SK-N-SH (cell line): Measurements from ENCODE around the gene REN. TPM values are rescaled to one million over a fixed set of nuclear protein-coding genes. Genes with fewer than 3 reads are reported as not detected.

Experiments used
- CTCF ChIA-PET: fragments of 300-600, 350-600 bp; formaldehyde crosslinking; extraction: SDS; loops from one replicate; lab custom pipeline; 2021; lab: Yijun Ruan, JAX
- POLR2A ChIA-PET: fragments of 350-600 bp; sonication (Branson Sonifier 250); formaldehyde crosslinking; extraction: SDS; loops from one replicate; lab custom pipeline; 2020; ENCODE audit warnings: antibody characterized with exemption, inconsistent platforms; lab: Yijun Ruan, JAX
- DNase-seq: peaks from one replicate; pipeline ENCODE4 v3.0.0; 2012
- H2AFZ ChIP-seq: fragments of 200-600 bp; sonication (generic); 2 replicates; pipeline ENCODE4 v1.8.1; 2016; ENCODE audit warnings: antibody characterized with exemption, mild to moderate bottlenecking, low read depth
- H3F3A ChIP-seq: fragments of 200-600 bp; sonication (generic); replicated peaks from 2 replicates; pipeline ENCODE3; 2016; ENCODE audit warnings: antibody characterized with exemption, mild to moderate bottlenecking; ENCODE audit not compliant: insufficient read depth
- H3K27ac ChIP-seq, 2 experiments: fragments of 200-500 bp in 1 of 2; fragments of 200-600 bp in 1 of 2; sonication (Bioruptor generic) in 1 of 2; sonication (generic), shearing (Covaris generic) in 1 of 2; 2 replicates each; pipeline versions ENCODE4 v1.5.1 to v1.6.1; 2014 to 2016; ENCODE audit warnings: low read depth in 2 of 2, inconsistent platforms in 1 of 2, low read length in 1 of 2, mild to moderate bottlenecking in 1 of 2, mixed read lengths in 1 of 2
- H3K27me3 ChIP-seq: fragments of 200-600 bp; sonication (generic), shearing (Covaris generic); 2 replicates; pipeline ENCODE4 v1.6.1; 2016; ENCODE audit warnings: mixed run types; ENCODE audit not compliant: insufficient read depth
- H3K36me3 ChIP-seq, 2 experiments: fragments of 200-500 bp in 1 of 2; fragments of 200-600 bp in 1 of 2; sonication (Bioruptor generic) in 1 of 2; sonication (generic) in 1 of 2; replicated peaks in 1 of 2; 2 replicates each; pipeline versions ENCODE3 to v1.5.1; 2014 to 2016; ENCODE audit warnings: low read length in 1 of 2, mild to moderate bottlenecking in 1 of 2; ENCODE audit not compliant: insufficient read depth in 2 of 2, control insufficient read depth in 1 of 2
- H3K4me1 ChIP-seq, 2 experiments: fragments of 200-500 bp in 1 of 2; fragments of 200-600 bp in 1 of 2; sonication (Bioruptor generic) in 1 of 2; sonication (generic), shearing (Covaris generic) in 1 of 2; 2 replicates each; pipeline versions ENCODE4 v1.5.1 to v1.6.1; 2014 to 2016; ENCODE audit warnings: low read depth in 1 of 2, low read length in 1 of 2, mixed run types in 1 of 2; ENCODE audit not compliant: insufficient read depth in 2 of 2, control insufficient read depth in 1 of 2
- H3K4me2 ChIP-seq: fragments of 200-600 bp; sonication (generic), shearing (Covaris generic); 2 replicates; pipeline ENCODE4 v1.6.1; 2017; ENCODE audit warnings: mixed run types
- H3K4me3 ChIP-seq, 2 experiments: fragments of 200-500 bp in 1 of 2; fragments of 200-600 bp in 1 of 2; sonication (Bioruptor generic) in 1 of 2; sonication (generic), shearing (Covaris generic) in 1 of 2; 2 replicates each; pipeline versions ENCODE4 v1.5.1 to v1.8.1; 2014 to 2016; ENCODE audit warnings: low read depth in 2 of 2, inconsistent platforms in 1 of 2, low read length in 1 of 2, mild to moderate bottlenecking in 1 of 2, mixed read lengths in 1 of 2, moderate library complexity in 1 of 2
- H3K79me2 ChIP-seq: fragments of 200-600 bp; sonication (generic); 2 replicates; pipeline ENCODE4 v1.8.1; 2017; ENCODE audit warnings: mild to moderate bottlenecking; ENCODE audit not compliant: insufficient read depth
- H3K9ac ChIP-seq: fragments of 200-600 bp; sonication (generic); 2 replicates; pipeline ENCODE4 v1.6.1; 2017; ENCODE audit warnings: mixed run types
- H3K9me2 ChIP-seq: fragments of 200-600 bp; sonication (generic); 2 replicates; pipeline ENCODE4 v1.6.1; 2017; ENCODE audit warnings: mixed run types
- H3K9me3 ChIP-seq: fragments of 200-600 bp; sonication (generic); 2 replicates; pipeline ENCODE4 v1.6.1; 2017; ENCODE audit warnings: mixed run types, mild to moderate bottlenecking, moderate library complexity
- H4K20me1 ChIP-seq: fragments of 200-600 bp; sonication (generic); 2 replicates; pipeline ENCODE4 v1.6.1; 2017; ENCODE audit warnings: mild to moderate bottlenecking, mixed run types; ENCODE audit not compliant: insufficient read depth
- CHD2 ChIP-seq: fragments of 150-350 bp; IDR thresholded peaks from 2 replicates; pipeline ENCODE4 v1.6.1; 2018; ENCODE audit warnings: low read length; ENCODE audit not compliant: partially characterized antibody
- FOSL2 ChIP-seq: IDR thresholded peaks from 2 replicates; pipeline ENCODE4 v1.4.0; 2012; ENCODE audit warnings: low read depth, mild to moderate bottlenecking, moderate library complexity, borderline replicate concordance
- FOXJ3 ChIP-seq: sonication (generic); formaldehyde crosslinking; IDR thresholded peaks from 2 replicates; pipeline ENCODE4 v1.5.1; 2020; ENCODE audit warnings: mild to moderate bottlenecking, missing genetic modification reagents
- JUND ChIP-seq: IDR thresholded peaks from 2 replicates; pipeline ENCODE4 v1.4.0; 2012
- MXI1 ChIP-seq: IDR thresholded peaks from 2 replicates; pipeline ENCODE4 v1.6.1; 2012; ENCODE audit warnings: mild to moderate bottlenecking, low read depth, low read length, improper control_type of control experiment
- NFIC ChIP-seq: IDR thresholded peaks from 2 replicates; pipeline ENCODE4 v1.4.0; 2012; ENCODE audit warnings: borderline replicate concordance
- POLR2AphosphoS5 ChIP-seq: IDR thresholded peaks from 2 replicates; pipeline ENCODE4 v1.6.1; 2012; ENCODE audit warnings: low read depth, low read length
- RAD21 ChIP-seq: IDR thresholded peaks from 2 replicates; pipeline ENCODE4 v1.6.1; 2012; ENCODE audit warnings: mild to moderate bottlenecking, low read length
- RFX5 ChIP-seq: IDR thresholded peaks from 2 replicates; pipeline ENCODE4 v1.6.1; 2012; ENCODE audit warnings: mild to moderate bottlenecking, improper control_type of control experiment, low read length
- RXRA ChIP-seq: IDR thresholded peaks from 2 replicates; pipeline ENCODE4 v1.4.0; 2012; ENCODE audit warnings: low read depth, mild to moderate bottlenecking, borderline replicate concordance
- SIN3A ChIP-seq: IDR thresholded peaks from 2 replicates; pipeline ENCODE4 v1.6.1; 2012; ENCODE audit warnings: low read depth, mild to moderate bottlenecking, low read length, moderate library complexity, borderline replicate concordance
- TAF1 ChIP-seq: IDR thresholded peaks from 2 replicates; pipeline ENCODE4 v1.6.1; 2012; ENCODE audit warnings: low read depth, mild to moderate bottlenecking, low read length, moderate library complexity, borderline replicate concordance
- WGBS: methylation state at CpG from one replicate; pipeline ENCODE4 v1.1.6; 2017; ENCODE audit warnings: low lambda C conversion rate; 5-methylcytosine and 5-hydroxymethylcytosine counted together
- polyA plus RNA-seq, 3 experiments: library from polyadenylated mRNA; depleted of rRNA; stranded (reverse); fragments of >200 nt; gene quantifications; 2 replicates each; pipeline ENCODE4 v1.2.3, GENCODE V29; 2012
- TF ChIP-seq, protein P1 (sequence below): IDR thresholded peaks from 2 replicates; pipeline ENCODE4 v1.6.1; 2012; ENCODE audit warnings: mild to moderate bottlenecking, low read depth, low read length, moderate library complexity
- TF ChIP-seq, protein P2 (sequence below): fragments of 150-350 bp; IDR thresholded peaks from 2 replicates; pipeline ENCODE4 v1.6.1; 2016; ENCODE audit warnings: mild to moderate bottlenecking, low read depth, low read length
- TF ChIP-seq, protein P3 (sequence below): fragments of 200-600 bp; sonication (generic); IDR thresholded peaks from 2 replicates; pipeline ENCODE4 v1.6.1; 2017; ENCODE audit warnings: antibody characterized with exemption, mild to moderate bottlenecking, moderate library complexity
- TF ChIP-seq, protein P4 (sequence below): IDR thresholded peaks from 2 replicates; pipeline ENCODE4 v1.4.0; 2012; ENCODE audit warnings: low read depth, borderline replicate concordance

Gene REN
- polyA plus RNA-seq, 1 of the 3 experiments (the other 2 are of a cell fraction) = not detected

DNA sequence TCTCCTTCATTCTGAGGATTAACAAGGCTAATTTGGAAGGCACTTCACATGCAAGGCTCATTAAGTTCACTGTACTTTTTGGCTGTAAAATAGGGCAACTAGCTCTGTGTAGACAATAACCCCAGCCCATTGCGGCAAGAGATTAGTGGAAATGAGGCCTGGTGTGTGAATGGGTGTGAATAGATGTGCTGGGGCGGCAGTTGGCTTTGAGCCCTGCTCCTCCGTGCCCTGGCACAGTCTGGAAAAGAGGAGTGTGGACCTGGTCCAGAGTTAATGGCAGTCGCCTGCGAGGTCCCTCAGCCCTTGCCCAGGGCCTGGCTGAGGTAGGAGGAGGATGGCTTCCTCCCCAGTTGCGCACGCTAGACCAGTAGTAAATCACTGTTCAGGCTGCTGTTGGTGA, 25.3 kb upstream of the REN start:
- no peak overlapping the region for H2AFZ ChIP-seq

More for the DNA sequence above, 25.3 kb upstream of the REN start:
- no peak overlapping the region for H3K4me3 ChIP-seq
- 66% methylated on average over 4 of the region's 7 CpGs for WGBS
- no peaks in the 10 kb centered on the region for H3K9me3 ChIP-seq
- no peaks in the 10 kb centered on the region for H3K36me3 ChIP-seq
- no peak overlapping the region for H3K9ac ChIP-seq
- ChIA-PET POLR2A (no interaction called here), CTCF (interaction anchor here (0.8 to 4.9 kb wide), 8 partner anchors 15 to 172 kb away, joined by 3 to 31 read pairs (median 6); partner anchors contain the start of genes GOLT1A and REN)
- H3K9me2 ChIP-seq = no peaks in the 10 kb centered on the region
- no peaks in the 10 kb centered on the region for H3K79me2 ChIP-seq
- no peak overlapping the region for H3K4me2 ChIP-seq
- no peaks in the 10 kb centered on the region; the same call in 1 of the 2 replicates for H3K27me3 ChIP-seq
- H3K27ac ChIP-seq = no peak overlapping the region
- TF ChIP-seq, protein P1, sequence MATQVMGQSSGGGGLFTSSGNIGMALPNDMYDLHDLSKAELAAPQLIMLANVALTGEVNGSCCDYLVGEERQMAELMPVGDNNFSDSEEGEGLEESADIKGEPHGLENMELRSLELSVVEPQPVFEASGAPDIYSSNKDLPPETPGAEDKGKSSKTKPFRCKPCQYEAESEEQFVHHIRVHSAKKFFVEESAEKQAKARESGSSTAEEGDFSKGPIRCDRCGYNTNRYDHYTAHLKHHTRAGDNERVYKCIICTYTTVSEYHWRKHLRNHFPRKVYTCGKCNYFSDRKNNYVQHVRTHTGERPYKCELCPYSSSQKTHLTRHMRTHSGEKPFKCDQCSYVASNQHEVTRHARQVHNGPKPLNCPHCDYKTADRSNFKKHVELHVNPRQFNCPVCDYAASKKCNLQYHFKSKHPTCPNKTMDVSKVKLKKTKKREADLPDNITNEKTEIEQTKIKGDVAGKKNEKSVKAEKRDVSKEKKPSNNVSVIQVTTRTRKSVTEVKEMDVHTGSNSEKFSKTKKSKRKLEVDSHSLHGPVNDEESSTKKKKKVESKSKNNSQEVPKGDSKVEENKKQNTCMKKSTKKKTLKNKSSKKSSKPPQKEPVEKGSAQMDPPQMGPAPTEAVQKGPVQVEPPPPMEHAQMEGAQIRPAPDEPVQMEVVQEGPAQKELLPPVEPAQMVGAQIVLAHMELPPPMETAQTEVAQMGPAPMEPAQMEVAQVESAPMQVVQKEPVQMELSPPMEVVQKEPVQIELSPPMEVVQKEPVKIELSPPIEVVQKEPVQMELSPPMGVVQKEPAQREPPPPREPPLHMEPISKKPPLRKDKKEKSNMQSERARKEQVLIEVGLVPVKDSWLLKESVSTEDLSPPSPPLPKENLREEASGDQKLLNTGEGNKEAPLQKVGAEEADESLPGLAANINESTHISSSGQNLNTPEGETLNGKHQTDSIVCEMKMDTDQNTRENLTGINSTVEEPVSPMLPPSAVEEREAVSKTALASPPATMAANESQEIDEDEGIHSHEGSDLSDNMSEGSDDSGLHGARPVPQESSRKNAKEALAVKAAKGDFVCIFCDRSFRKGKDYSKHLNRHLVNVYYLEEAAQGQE = no peak
- TF ChIP-seq, protein P2, sequence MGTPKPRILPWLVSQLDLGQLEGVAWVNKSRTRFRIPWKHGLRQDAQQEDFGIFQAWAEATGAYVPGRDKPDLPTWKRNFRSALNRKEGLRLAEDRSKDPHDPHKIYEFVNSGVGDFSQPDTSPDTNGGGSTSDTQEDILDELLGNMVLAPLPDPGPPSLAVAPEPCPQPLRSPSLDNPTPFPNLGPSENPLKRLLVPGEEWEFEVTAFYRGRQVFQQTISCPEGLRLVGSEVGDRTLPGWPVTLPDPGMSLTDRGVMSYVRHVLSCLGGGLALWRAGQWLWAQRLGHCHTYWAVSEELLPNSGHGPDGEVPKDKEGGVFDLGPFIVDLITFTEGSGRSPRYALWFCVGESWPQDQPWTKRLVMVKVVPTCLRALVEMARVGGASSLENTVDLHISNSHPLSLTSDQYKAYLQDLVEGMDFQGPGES = no peak
- no peak for TF ChIP-seq FOSL2
- TF ChIP-seq, protein P3, sequence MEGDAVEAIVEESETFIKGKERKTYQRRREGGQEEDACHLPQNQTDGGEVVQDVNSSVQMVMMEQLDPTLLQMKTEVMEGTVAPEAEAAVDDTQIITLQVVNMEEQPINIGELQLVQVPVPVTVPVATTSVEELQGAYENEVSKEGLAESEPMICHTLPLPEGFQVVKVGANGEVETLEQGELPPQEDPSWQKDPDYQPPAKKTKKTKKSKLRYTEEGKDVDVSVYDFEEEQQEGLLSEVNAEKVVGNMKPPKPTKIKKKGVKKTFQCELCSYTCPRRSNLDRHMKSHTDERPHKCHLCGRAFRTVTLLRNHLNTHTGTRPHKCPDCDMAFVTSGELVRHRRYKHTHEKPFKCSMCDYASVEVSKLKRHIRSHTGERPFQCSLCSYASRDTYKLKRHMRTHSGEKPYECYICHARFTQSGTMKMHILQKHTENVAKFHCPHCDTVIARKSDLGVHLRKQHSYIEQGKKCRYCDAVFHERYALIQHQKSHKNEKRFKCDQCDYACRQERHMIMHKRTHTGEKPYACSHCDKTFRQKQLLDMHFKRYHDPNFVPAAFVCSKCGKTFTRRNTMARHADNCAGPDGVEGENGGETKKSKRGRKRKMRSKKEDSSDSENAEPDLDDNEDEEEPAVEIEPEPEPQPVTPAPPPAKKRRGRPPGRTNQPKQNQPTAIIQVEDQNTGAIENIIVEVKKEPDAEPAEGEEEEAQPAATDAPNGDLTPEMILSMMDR = no peak
- TF ChIP-seq RXRA = no peak
- TF ChIP-seq MXI1 = no peak
- no peak for TF ChIP-seq NFIC
- TF ChIP-seq, protein P4, sequence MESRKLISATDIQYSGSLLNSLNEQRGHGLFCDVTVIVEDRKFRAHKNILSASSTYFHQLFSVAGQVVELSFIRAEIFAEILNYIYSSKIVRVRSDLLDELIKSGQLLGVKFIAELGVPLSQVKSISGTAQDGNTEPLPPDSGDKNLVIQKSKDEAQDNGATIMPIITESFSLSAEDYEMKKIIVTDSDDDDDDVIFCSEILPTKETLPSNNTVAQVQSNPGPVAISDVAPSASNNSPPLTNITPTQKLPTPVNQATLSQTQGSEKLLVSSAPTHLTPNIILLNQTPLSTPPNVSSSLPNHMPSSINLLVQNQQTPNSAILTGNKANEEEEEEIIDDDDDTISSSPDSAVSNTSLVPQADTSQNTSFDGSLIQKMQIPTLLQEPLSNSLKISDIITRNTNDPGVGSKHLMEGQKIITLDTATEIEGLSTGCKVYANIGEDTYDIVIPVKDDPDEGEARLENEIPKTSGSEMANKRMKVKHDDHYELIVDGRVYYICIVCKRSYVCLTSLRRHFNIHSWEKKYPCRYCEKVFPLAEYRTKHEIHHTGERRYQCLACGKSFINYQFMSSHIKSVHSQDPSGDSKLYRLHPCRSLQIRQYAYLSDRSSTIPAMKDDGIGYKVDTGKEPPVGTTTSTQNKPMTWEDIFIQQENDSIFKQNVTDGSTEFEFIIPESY = no peak
- no peak for TF ChIP-seq POLR2AphosphoS5
- no peak for TF ChIP-seq TAF1
- TF ChIP-seq CHD2 = no peak
- TF ChIP-seq SIN3A = no peak
- no peak for TF ChIP-seq JUND
- no peak for TF ChIP-seq FOXJ3 (CRISPR knock-in tag)
- no peak for TF ChIP-seq RAD21
- no peak for TF ChIP-seq RFX5
- H3F3A ChIP-seq = no peaks in the 10 kb centered on the region
- no peak for DNase-seq
- H4K20me1 ChIP-seq = no peaks in the 10 kb centered on the region
- peaks cover 0 to 12% of the 10 kb centered on the region in 2 experiments; a peak in 2 of 4 replicates for H3K4me1 ChIP-seq
